OCI-LY7 (cell line): ENCODE measurements around the gene TMEM271. TPM values are rescaled to one million over a fixed set of nuclear protein-coding genes. Genes with fewer than 3 reads are reported as not detected.

Experiments used
- BruUV-seq: library from RNA; stranded (reverse); fragments of 400-500 nt; replicated peaks from 2 replicates; lab custom pipeline; 2021; lab: Mats Ljungman, UMichigan
- CTCF ChIA-PET: fragments of 300-600 bp; sonication (Branson Sonifier 250); formaldehyde crosslinking; loops from one replicate; lab custom pipeline; 2022; ENCODE audit warnings: antibody characterized with exemption; ENCODE audit not compliant: unreplicated experiment; lab: Charles Lee
- POLR2A ChIA-PET: fragments of 300-600 bp; sonication (Branson Sonifier 250); formaldehyde crosslinking; loops from one replicate; lab custom pipeline; 2022; ENCODE audit warnings: antibody characterized with exemption; lab: Charles Lee
- DNase-seq: peaks from one replicate; pipeline ENCODE4 v3.0.0-alpha.2; 2015; ENCODE audit warnings: low spot score
- H2AFZ ChIP-seq: fragments of 200-600 bp; sonication (generic), shearing (Covaris generic); 2 replicates; pipeline ENCODE4 v1.6.1; 2014; ENCODE audit warnings: mild to moderate bottlenecking, antibody characterized with exemption, low read length, moderate library complexity
- H3K27ac ChIP-seq: fragments of 200-600 bp; sonication (generic); 2 replicates; pipeline ENCODE4 v1.5.1; 2014; ENCODE audit warnings: mixed run types, low read depth, mild to moderate bottlenecking, moderate library complexity, low read length, inconsistent platforms; ENCODE audit not compliant: poor library complexity, severe bottlenecking
- H3K36me3 ChIP-seq: fragments of 200-600 bp; sonication (generic); 2 replicates; pipeline ENCODE4 v1.6.1; 2014; ENCODE audit warnings: mild to moderate bottlenecking, antibody characterized with exemption, low read length, moderate library complexity, mixed read lengths; ENCODE audit not compliant: insufficient read depth
- H3K4me1 ChIP-seq: fragments of 200-600 bp; sonication (generic); 2 replicates; pipeline ENCODE4 v1.5.1; 2014; ENCODE audit warnings: mild to moderate bottlenecking, low read length; ENCODE audit not compliant: insufficient read depth, poor library complexity, severe bottlenecking
- H3K4me2 ChIP-seq: fragments of 200-600 bp; sonication (generic); 2 replicates; pipeline ENCODE4 v1.6.1; 2014; ENCODE audit warnings: mild to moderate bottlenecking, low read length
- H3K4me3 ChIP-seq: fragments of 200-600 bp; sonication (generic); 2 replicates; pipeline ENCODE4 v1.5.1; 2014; ENCODE audit warnings: mild to moderate bottlenecking, low read depth, low read length; ENCODE audit not compliant: poor library complexity, severe bottlenecking
- H3K79me2 ChIP-seq: fragments of 200-600 bp; sonication (generic); 2 replicates; pipeline ENCODE4 v1.6.1; 2016; ENCODE audit warnings: low read depth, mild to moderate bottlenecking, low read length, moderate library complexity, mixed read lengths; ENCODE audit not compliant: insufficient read depth
- H3K9me2 ChIP-seq: fragments of 200-600 bp; sonication (generic); 2 replicates; pipeline ENCODE4 v1.6.1; 2016; ENCODE audit warnings: mild to moderate bottlenecking, low read length, mixed read lengths; ENCODE audit not compliant: insufficient read depth
- H3K9me3 ChIP-seq: fragments of 200-600 bp; sonication (generic); 2 replicates; pipeline ENCODE4 v1.6.1; 2014; ENCODE audit warnings: mild to moderate bottlenecking, mixed run types, low read length, mixed read lengths
- H4K20me1 ChIP-seq: fragments of 200-600 bp; sonication (generic); 2 replicates; pipeline ENCODE4 v1.6.1; 2014; ENCODE audit warnings: mild to moderate bottlenecking, antibody characterized with exemption, low read length, moderate library complexity, mixed read lengths; ENCODE audit not compliant: insufficient read depth
- CTCF ChIP-seq: fragments of 200-600 bp; sonication (generic); conservative IDR thresholded peaks from 2 replicates; pipeline ENCODE4 v1.5.1; 2014; ENCODE audit warnings: mild to moderate bottlenecking, antibody characterized with exemption, low read length, moderate library complexity, mixed read lengths
- EZH2phosphoT487 ChIP-seq: fragments of 200-600 bp; sonication (generic); IDR thresholded peaks from 2 replicates; pipeline ENCODE4 v1.6.1; 2018; ENCODE audit warnings: low read depth, borderline replicate concordance, mild to moderate bottlenecking, mixed run types, antibody characterized with exemption, low read length, moderate library complexity, mixed read lengths
- intact Hi-C: fragments of 100-400 bp; cut with micrococcal nuclease; formaldehyde crosslinking; loops from one replicate; pipeline ENCODE4 v1.10.0; 2022; ENCODE audit not compliant: unreplicated experiment
- total RNA-seq, 2 experiments: library from RNA; depleted of rRNA in 1 of 2; stranded (reverse); fragments of >200 nt in 1 of 2; shearing (Covaris generic) in 1 of 2; gene quantifications; 2 replicates each; pipeline ENCODE4 v1.2.3, GENCODE V29; 2014 to 2022

TMEM271 gene
- total RNA-seq, 2 experiments from 2014 or later = not detected

GRCh38 chr4:604131-604530 is 28.0 kb upstream of the TMEM271 start:
- H3K36me3 ChIP-seq = no peaks in the 10 kb centered on the region
- no TSS peak for BruUV-seq
- no peaks in the 10 kb centered on the region for H3K9me3 ChIP-seq
- H3K4me3 ChIP-seq = no peak overlapping the region
- peak; percentile 8 for DNase-seq
- H3K4me1 ChIP-seq = no peaks in the 10 kb centered on the region
- intact Hi-C loops = no loop called here
- CTCF ChIA-PET = no interaction called here
- no peaks in the 10 kb centered on the region for H4K20me1 ChIP-seq
- TF ChIP-seq CTCF = no peak
- no peak for TF ChIP-seq EZH2phosphoT487
- H3K27ac ChIP-seq = no peak overlapping the region
- no peak overlapping the region for H3K4me2 ChIP-seq
- H3K9me2 ChIP-seq = no peaks in the 10 kb centered on the region
- H2AFZ ChIP-seq = no peak overlapping the region
- POLR2A ChIA-PET = no interaction called here
- H3K79me2 ChIP-seq = no peaks in the 10 kb centered on the region

- Histone ChIP-seq H3K79me2 (no peaks in the 10 kb centered on the region), H3K9me3 (no peaks in the 10 kb centered on the region), H3K4me3 (no peak overlapping the region), H3K4me1 (no peaks in the 10 kb centered on the region), H3K4me2 (no peak overlapping the region), H3K9me2 (no peaks in the 10 kb centered on the region), H4K20me1 (no peaks in the 10 kb centered on the region), H3K27ac (no peak overlapping the region), H2AFZ (no peak overlapping the region), H3K36me3 (no peaks in the 10 kb centered on the region)
- intact Hi-C loops = no loop called here
- peak; percentile 55 for DNase-seq
- no TSS peak for BruUV-seq
- ChIA-PET CTCF (no interaction called here), POLR2A (no interaction called here)
- TF ChIP-seq EZH2phosphoT487 = no peak
- TF ChIP-seq CTCF = peak; percentile 75
Measured at GRCh38 chr4:602559-602942, 26.5 kb upstream of the TMEM271 start.

GRCh38 chr4:601612-602558 is 25.8 kb upstream of the TMEM271 start:
- no peak for DNase-seq
- POLR2A ChIA-PET = interaction anchor here (0.7 kb wide), 1 partner anchor 11 kb away, joined by 3 read pairs; no protein-coding TSS in a partner anchor
- CTCF ChIA-PET = no interaction called here
- Histone ChIP-seq H4K20me1 (no peaks in the 10 kb centered on the region), H2AFZ (no peak overlapping the region), H3K9me2 (no peaks in the 10 kb centered on the region), H3K36me3 (no peaks in the 10 kb centered on the region), H3K4me1 (no peaks in the 10 kb centered on the region), H3K4me2 (no peak overlapping the region), H3K9me3 (no peaks in the 10 kb centered on the region), H3K4me3 (no peak overlapping the region), H3K27ac (no peak overlapping the region), H3K79me2 (no peaks in the 10 kb centered on the region)
- no TSS peak for BruUV-seq
- TF ChIP-seq CTCF = no peak
- no peak for TF ChIP-seq EZH2phosphoT487
- intact Hi-C loops = no loop called here
